Measurements from ENCODE around the gene RBM15. TPM values are rescaled to one million over a fixed set of nuclear protein-coding genes. Genes with fewer than 3 reads are reported as not detected.

The RBM15 gene
- total and polyA plus RNA-seq, 2 of the 13 experiments (the other 11 are each of a cell fraction or from before 2014, with no cell fraction given): 13.5 to 36.4 TPM

GRCh38 chr1:110339407-110340206 lies 430 bp downstream of the RBM15 start (continued):
- TF ChIP-seq TIGD3 (CRISPR knock-in tag; IDR thresholded peaks at IDR 0.05; ENCODE audit: borderline replicate concordance) (no peak), ZNF253 (CRISPR knock-in tag; IDR thresholded peaks at IDR 0.05; ENCODE audit: borderline replicate concordance) (0 out of 2 replicates have a peak, but pooled peaks have one; percentile 26), HCFC1 (IDR thresholded peaks at IDR 0.05; ENCODE audit: low read depth, low read length) (no peak), CCAR2 (optimal IDR thresholded peaks at IDR 0.05; ENCODE audit: low read depth, low read length) (no peak), TRAFD1 (CRISPR knock-in tag; IDR thresholded peaks at IDR 0.05; ENCODE audit: borderline replicate concordance) (no peak), DPF2 (CRISPR knock-in tag; IDR thresholded peaks at IDR 0.05; ENCODE audit: borderline replicate concordance, low read depth) (no peak), ZBTB49 (CRISPR knock-in tag; IDR thresholded peaks at IDR 0.05; ENCODE audit: borderline replicate concordance) (peak; percentile 65; the same call in 1 of the 2 replicates), ZNF563 (CRISPR knock-in tag; IDR thresholded peaks at IDR 0.05) (no peak; the same call in 1 of the 2 replicates), SRF (IDR thresholded peaks at IDR 0.05; ENCODE audit: low read depth, low read length) (no peak), PCBP1 (IDR thresholded peaks at IDR 0.05; ENCODE audit: borderline replicate concordance, low read depth, low read length) (no peak), ZNF781 (CRISPR knock-in tag; IDR thresholded peaks at IDR 0.05; ENCODE audit: borderline replicate concordance, not compliant biosample characterization) (no peak), ZNF770 (CRISPR knock-in tag; IDR thresholded peaks at IDR 0.05) (peak; percentile 30; the same call in 1 of the 2 replicates), ASH2L (IDR thresholded peaks at IDR 0.05; ENCODE audit: insufficient read length, low read depth, low read length) (peak; percentile 95), ZNF562 (CRISPR knock-in tag; IDR thresholded peaks at IDR 0.05; ENCODE audit: borderline replicate concordance) (no peak), ZFP37 (CRISPR knock-in tag; IDR thresholded peaks at IDR 0.05; ENCODE audit: borderline replicate concordance) (no peak), ZNF556 (CRISPR knock-in tag; IDR thresholded peaks at IDR 0.05; ENCODE audit: borderline replicate concordance) (no peak), HMGXB4 (CRISPR knock-in tag; IDR thresholded peaks at IDR 0.05; ENCODE audit: borderline replicate concordance in 1 of 2, low read depth in 1 of 2) (peak; percentile 18 to 46; a peak in 2 of 4 replicates)

Data from HepG2 (cell line).